PFSK-1 (cell line): ENCODE data around the gene STON1.

Source experiments
- TAF1 ChIP-seq: IDR thresholded peaks from 2 replicates; pipeline ENCODE4 v1.6.1; 2012; ENCODE audit warnings: low read length, control low read depth, borderline replicate concordance; ENCODE audit not compliant: insufficient read depth
- TF ChIP-seq, protein P1 (sequence below), 2 experiments: IDR thresholded peaks; 2 replicates each; pipeline versions ENCODE4 v1.6.1 to v1.8.0; 2011 to 2012; ENCODE audit warnings: low read depth in 2 of 2, low read length in 2 of 2, control low read depth in 1 of 2, inconsistent platforms in 1 of 2, mild to moderate bottlenecking in 1 of 2, moderate library complexity in 1 of 2; ENCODE audit not compliant: insufficient read depth in 1 of 2

DNA sequence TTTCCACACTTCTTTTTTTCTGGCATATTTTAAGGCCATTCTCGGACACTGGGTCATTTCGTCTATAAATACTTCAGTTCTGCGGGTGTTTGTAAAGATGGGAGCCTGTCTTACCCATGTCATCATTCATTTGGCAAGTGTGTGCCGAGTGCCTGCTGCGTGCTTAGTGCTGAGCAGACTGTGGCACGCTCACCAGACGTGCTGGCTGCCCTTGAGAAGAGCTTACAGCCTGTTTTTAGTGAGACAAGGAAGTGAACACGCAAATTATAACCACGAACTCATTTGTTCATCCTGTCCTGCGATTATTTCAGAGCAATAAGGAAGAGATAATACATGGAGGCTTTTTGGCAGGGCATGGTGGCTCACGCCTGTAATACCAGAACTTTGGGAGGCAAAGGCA, 10.4 kb upstream of the STON1 start:
- TF ChIP-seq, protein P1, sequence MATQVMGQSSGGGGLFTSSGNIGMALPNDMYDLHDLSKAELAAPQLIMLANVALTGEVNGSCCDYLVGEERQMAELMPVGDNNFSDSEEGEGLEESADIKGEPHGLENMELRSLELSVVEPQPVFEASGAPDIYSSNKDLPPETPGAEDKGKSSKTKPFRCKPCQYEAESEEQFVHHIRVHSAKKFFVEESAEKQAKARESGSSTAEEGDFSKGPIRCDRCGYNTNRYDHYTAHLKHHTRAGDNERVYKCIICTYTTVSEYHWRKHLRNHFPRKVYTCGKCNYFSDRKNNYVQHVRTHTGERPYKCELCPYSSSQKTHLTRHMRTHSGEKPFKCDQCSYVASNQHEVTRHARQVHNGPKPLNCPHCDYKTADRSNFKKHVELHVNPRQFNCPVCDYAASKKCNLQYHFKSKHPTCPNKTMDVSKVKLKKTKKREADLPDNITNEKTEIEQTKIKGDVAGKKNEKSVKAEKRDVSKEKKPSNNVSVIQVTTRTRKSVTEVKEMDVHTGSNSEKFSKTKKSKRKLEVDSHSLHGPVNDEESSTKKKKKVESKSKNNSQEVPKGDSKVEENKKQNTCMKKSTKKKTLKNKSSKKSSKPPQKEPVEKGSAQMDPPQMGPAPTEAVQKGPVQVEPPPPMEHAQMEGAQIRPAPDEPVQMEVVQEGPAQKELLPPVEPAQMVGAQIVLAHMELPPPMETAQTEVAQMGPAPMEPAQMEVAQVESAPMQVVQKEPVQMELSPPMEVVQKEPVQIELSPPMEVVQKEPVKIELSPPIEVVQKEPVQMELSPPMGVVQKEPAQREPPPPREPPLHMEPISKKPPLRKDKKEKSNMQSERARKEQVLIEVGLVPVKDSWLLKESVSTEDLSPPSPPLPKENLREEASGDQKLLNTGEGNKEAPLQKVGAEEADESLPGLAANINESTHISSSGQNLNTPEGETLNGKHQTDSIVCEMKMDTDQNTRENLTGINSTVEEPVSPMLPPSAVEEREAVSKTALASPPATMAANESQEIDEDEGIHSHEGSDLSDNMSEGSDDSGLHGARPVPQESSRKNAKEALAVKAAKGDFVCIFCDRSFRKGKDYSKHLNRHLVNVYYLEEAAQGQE (IDR thresholded peaks at IDR 0.05; ENCODE audit: insufficient read depth in 1 of 2, low read depth in 2 of 2, low read length in 2 of 2): no peak
- no peak for TF ChIP-seq TAF1
